Adrenal gland (tissue), 12 donors: ENCODE data around the gene SVOPL. TPM values are rescaled to one million over a fixed set of nuclear protein-coding genes. Genes with fewer than 3 reads are reported as not detected.

ENCODE experiments used
- DNase-seq, 7 donors: peaks; one replicate each; pipeline ENCODE4 v3.0.0-alpha.2; 2019 to 2020
- H3K27ac ChIP-seq, 5 donors: fragments of 200-600 bp; sonication (generic) in 4 of 5; 1 replicate in 3 of 5; 2 replicates in 2 of 5; pipeline versions ENCODE4 v1.5.1 to v1.8.0; 2016 to 2020; ENCODE audit warnings: mild to moderate bottlenecking in 1 of 5
- H3K27me3 ChIP-seq: fragments of 200-600 bp; 2 replicates; pipeline ENCODE4 v1.8.0; 2021
- H3K36me3 ChIP-seq, 2 donors: fragments of 200-600 bp; replicated peaks in 1 of 2; 1 replicate in 1 of 2; 2 replicates in 1 of 2; pipeline versions ENCODE4 v1.5.1 to v1.8.0; 2018 to 2022
- H3K4me1 ChIP-seq, 2 donors: fragments of 200-600 bp; replicated peaks in 1 of 2; 1 replicate in 1 of 2; 2 replicates in 1 of 2; pipeline versions ENCODE4 v1.5.1 to v1.8.0; 2018 to 2021
- H3K4me3 ChIP-seq, 4 donors: fragments of 200-600 bp; sonication (generic) in 3 of 4; one replicate each; pipeline ENCODE4 v1.5.1; 2016 to 2018
- H3K9me3 ChIP-seq, 3 donors: fragments of 200-600 bp; sonication (generic) in 1 of 3; replicated peaks in 1 of 3; 1 replicate in 2 of 3; 2 replicates in 1 of 3; pipeline versions ENCODE4 v1.5.1 to v1.8.0; 2016 to 2021
- CTCF ChIP-seq, 6 experiments: fragments of 450-650 bp in 4 of 6; fragments of 200-600 bp in 2 of 6; sonication (generic) in 1 of 6; IDR thresholded peaks; 1 replicate in 5 of 6; 2 replicates in 1 of 6; pipeline versions ENCODE4 v1.5.1 to v1.8.0; 2016 to 2021; ENCODE audit warnings: antibody characterized with exemption in 6 of 6, mild to moderate bottlenecking in 2 of 6, moderate library complexity in 1 of 6
- POLR2A ChIP-seq, 2 donors: fragments of 450-650 bp; IDR thresholded peaks; one replicate each; pipeline ENCODE4 v1.6.1; 2017; ENCODE audit warnings: antibody characterized with exemption in 2 of 2, mild to moderate bottlenecking in 2 of 2, moderate library complexity in 1 of 2
- WGBS, 4 donors: extraction: QIAGEN DNeasy Blood & Tissue Kit in 2 of 4; methylation state at CpG; one replicate each; pipeline versions ENCODE4 v1.1.5 to v1.1.7; 2013 to 2017; 5-methylcytosine and 5-hydroxymethylcytosine counted together
- intact Hi-C, 2 donors: fragments of 100-400 bp; cut with DNase I; formaldehyde crosslinking; loops; one replicate each; pipeline versions ENCODE4 v1.14.1 to v1.15.0; 2022 to 2023
- polyA plus RNA-seq, 3 donors: library from polyadenylated mRNA; stranded (reverse); fragments of 200-250 nt in 2 of 3; fragments of 350-450 nt in 1 of 3; fragmentation: Illumina TruSeq in 1 of 3; extraction: RNeasy Lipid Tissue Mini Kit (QIAGEN cat#74804) in 1 of 3; gene quantifications; one replicate each; pipeline ENCODE4 v1.2.3, GENCODE V29; 2013 to 2014
- total RNA-seq, 9 donors: library from RNA; depleted of rRNA in 4 of 9; stranded (reverse); fragments of >200 nt in 4 of 9; fragments of 120-200 nt in 1 of 9; fragmentation: NEBNext Ultra II Directional in 1 of 9; extraction: Animal tissue kit (Norgen Biotek cat#: 25700) in 1 of 9; gene quantifications; one replicate each; pipeline versions ENCODE4 v1.1.0 to v1.2.4, GENCODE V29; 2013 to 2023
- donor health status: healthy with polysubstance abuse.
- donor health status: Bipolar disorder and iron deficiency.
- donor health status: DM: yes; HTN: yes; CAD: no.
- donor health status: DM: no; HTN: no; CAD: no.
- donor health status: DM: no; HTN: no; CAD: no.
- donor health status: DM: yes; HTN: yes; CAD: no.

Gene SVOPL
- total and polyA plus RNA-seq, 12 donors = 0.54 to 4.8 (median 1.5) TPM

GRCh38 chr7:138553805-138554204 lies 147.4 kb downstream of the SVOPL start:
- intact Hi-C loops = no loop called here
- H3K36me3 ChIP-seq = peaks cover 0 to 79% of the 10 kb centered on the region in 2 donors
- H3K27ac ChIP-seq = no peak overlapping the region
- no peaks in the 10 kb centered on the region for H3K4me1 ChIP-seq
- no peaks in the 10 kb centered on the region for H3K27me3 ChIP-seq
- 89 to 96% (median 94%) methylated on average over 4 of the region's 4 CpGs for WGBS, 4 donors
- no peak for DNase-seq
- peaks cover 0 to 23% (median 19%) of the 10 kb centered on the region in 3 donors for H3K9me3 ChIP-seq
- TF ChIP-seq CTCF (IDR thresholded peaks at IDR 0.05) (no peak), POLR2A (IDR thresholded peaks at IDR 0.05) (no peak)
- no peak overlapping the region for H3K4me3 ChIP-seq

- H3K9me3 ChIP-seq = peaks cover 0 to 5% (median 2%) of the 10 kb centered on the region in 3 donors
- intact Hi-C loops = no loop called here
- no peaks in the 10 kb centered on the region for H3K27me3 ChIP-seq
- no peaks in the 10 kb centered on the region for H3K4me1 ChIP-seq
- no peak overlapping the region for H3K4me3 ChIP-seq
- no peak for DNase-seq
- peaks cover 0 to 55% of the 10 kb centered on the region in 2 donors for H3K36me3 ChIP-seq
- no peak for TF ChIP-seq CTCF (IDR thresholded peaks at IDR 0.05)
- TF ChIP-seq POLR2A (IDR thresholded peaks at IDR 0.05) = no peak
- no peak overlapping the region for H3K27ac ChIP-seq
- 90 to 100% (median 93%) methylated on average over 3 of the region's 3 CpGs for WGBS, 4 donors
Measured at GRCh38 chr7:138551102-138551501, 150.1 kb downstream of the SVOPL start.

- Histone ChIP-seq H3K27me3 (no peaks in the 10 kb centered on the region), H3K9me3 (no peaks in the 10 kb centered on the region), H3K36me3 (peaks cover 0 to 47% of the 10 kb centered on the region in 2 donors), H3K27ac (no peak overlapping the region), H3K4me1 (no peaks in the 10 kb centered on the region), H3K4me3 (no peak overlapping the region)
- intact Hi-C loops = no loop called here
- WGBS, 4 donors = 94 to 99% (median 96%) methylated on average over 3 of the region's 3 CpGs
- no peak for TF ChIP-seq POLR2A (IDR thresholded peaks at IDR 0.05)
- no peak for TF ChIP-seq CTCF (IDR thresholded peaks at IDR 0.05)
- DNase-seq = no peak
Measured at GRCh38 chr7:138550337-138550736, 150.8 kb downstream of the SVOPL start.

GRCh38 chr7:138549082-138549481 lies 152.1 kb downstream of the SVOPL start:
- Histone ChIP-seq H3K27me3 (no peaks in the 10 kb centered on the region), H3K36me3 (peaks cover 0 to 35% of the 10 kb centered on the region in 2 donors), H3K4me1 (no peaks in the 10 kb centered on the region), H3K4me3 (no peak overlapping the region), H3K9me3 (no peaks in the 10 kb centered on the region), H3K27ac (no peak overlapping the region)
- TF ChIP-seq CTCF (IDR thresholded peaks at IDR 0.05) (no peak), POLR2A (IDR thresholded peaks at IDR 0.05) (no peak)
- 84 to 95% (median 94%) methylated on average over 1 of the region's 1 CpG for WGBS, 4 donors
- intact Hi-C loops = no loop called here
- no peak for DNase-seq
